ENCODE measurements around the gene PAEP.

GRCh38 chr9:135568026-135568425 lies 6.5 kb downstream of the PAEP start:
- TF ChIP-seq SUZ12 (IDR thresholded peaks at IDR 0.05), result no peak
- no peak for TF ChIP-seq FOXM1 (IDR thresholded peaks at IDR 0.05; ENCODE audit: borderline replicate concordance)
- no peak for TF ChIP-seq ELF4 (IDR thresholded peaks at IDR 0.05)
- TF ChIP-seq FOXK2 (IDR thresholded peaks at IDR 0.05), result no peak
- no peak for TF ChIP-seq FOXA1 (IDR thresholded peaks at IDR 0.05)
- no peak for TF ChIP-seq BHLHE40 (IDR thresholded peaks at IDR 0.05; ENCODE audit: borderline replicate concordance)
- TF ChIP-seq ARNT (IDR thresholded peaks at IDR 0.05), result no peak
- no peak for TF ChIP-seq SP1 (IDR thresholded peaks at IDR 0.05)
- TF ChIP-seq HDGF (IDR thresholded peaks at IDR 0.05; ENCODE audit: borderline replicate concordance), result no peak
- no peak for TF ChIP-seq LEF1 (IDR thresholded peaks at IDR 0.05; ENCODE audit: borderline replicate concordance)
- TF ChIP-seq CTBP1 (IDR thresholded peaks at IDR 0.05; ENCODE audit: borderline replicate concordance), result no peak
- TF ChIP-seq PKNOX1 (IDR thresholded peaks at IDR 0.05), result no peak
- no peak for TF ChIP-seq TARDBP (IDR thresholded peaks at IDR 0.05)
- TF ChIP-seq ZNF384 (IDR thresholded peaks at IDR 0.05), result no peak

Measured in HEK293T (cell line).